Esophagus muscularis mucosa (tissue), 4 donors: ENCODE measurements around the gene SLC25A6. TPM values are rescaled to one million over a fixed set of nuclear protein-coding genes. Genes with fewer than 3 reads are reported as not detected.

ENCODE experiments used
- DNase-seq: peaks from one replicate; pipeline ENCODE4 v3.0.0-alpha.2; 2017; ENCODE audit errors: extremely low spot score
- H3K27ac ChIP-seq, 4 donors: fragments of 200-600 bp; sonication (generic); replicated peaks in 1 of 4; 1 replicate in 3 of 4; 2 replicates in 1 of 4; pipeline ENCODE4 v1.5.1; 2016 to 2019; ENCODE audit warnings: mild to moderate bottlenecking in 1 of 4
- H3K27me3 ChIP-seq, 4 donors: fragments of 200-600 bp; sonication (generic); one replicate each; pipeline versions ENCODE4 v1.5.1 to v1.6.0; 2016 to 2019
- H3K36me3 ChIP-seq, 4 donors: fragments of 200-600 bp; sonication (generic); one replicate each; pipeline ENCODE4 v1.5.1; 2016 to 2019
- H3K4me1 ChIP-seq, 4 donors: fragments of 200-600 bp; sonication (generic); one replicate each; pipeline ENCODE4 v1.5.1; 2016 to 2019
- H3K4me3 ChIP-seq, 4 donors: fragments of 200-600 bp; sonication (generic); 1 replicate in 2 of 4; 2 replicates in 2 of 4; pipeline ENCODE4 v1.5.1; 2016 to 2019; ENCODE audit warnings: mild to moderate bottlenecking in 4 of 4, moderate library complexity in 1 of 4
- H3K9me3 ChIP-seq, 4 donors: fragments of 200-600 bp; sonication (generic); 1 replicate in 3 of 4; 2 replicates in 1 of 4; pipeline ENCODE4 v1.5.1; 2016 to 2019
- CTCF ChIP-seq, 3 experiments: fragments of 200-600 bp in 2 of 3; fragments of 450-650 bp in 1 of 3; sonication (generic) in 2 of 3; IDR thresholded peaks; one replicate each; pipeline ENCODE4 v1.5.1; 2017 to 2019; ENCODE audit warnings: antibody characterized with exemption in 3 of 3, mild to moderate bottlenecking in 2 of 3, moderate library complexity in 1 of 3
- EP300 ChIP-seq: sonication (generic); formaldehyde crosslinking; IDR thresholded peaks from one replicate; pipeline ENCODE4 v1.6.1; 2017; ENCODE audit warnings: antibody characterized with exemption
- POLR2A ChIP-seq: fragments of 450-650 bp; IDR thresholded peaks from one replicate; pipeline ENCODE4 v1.6.1; 2017; ENCODE audit warnings: antibody characterized with exemption, moderate library complexity, mild to moderate bottlenecking, low read depth
- POLR2AphosphoS5 ChIP-seq, 2 donors: sonication (generic); formaldehyde crosslinking; IDR thresholded peaks; one replicate each; pipeline ENCODE4 v1.6.1; 2017; ENCODE audit warnings: antibody characterized with exemption in 2 of 2
- WGBS: methylation state at CpG from one replicate; pipeline ENCODE4 v1.1.5; 2018; 5-methylcytosine and 5-hydroxymethylcytosine counted together
- intact Hi-C: fragments of 100-400 bp; cut with DNase I; formaldehyde crosslinking; loops from one replicate; pipeline ENCODE4 v1.15.1; 2023
- total RNA-seq, 4 donors: library from RNA; depleted of rRNA; stranded (reverse); fragments of >200 nt; gene quantifications; one replicate each; pipeline versions ENCODE4 v1.1.0 to v1.2.1, GENCODE V29; 2016

The SLC25A6 gene
- total RNA-seq, 4 donors from 2014 or later = 266 to 339 (median 313) TPM

GRCh38 chrX:1424147-1424851 is 32.4 kb upstream of the SLC25A6 start:
- Histone ChIP-seq H3K27me3 (no peaks in the 10 kb centered on the region), H3K27ac (no peak overlapping the region), H3K9me3 (peaks cover 0 to 19% (median 4%) of the 10 kb centered on the region in 4 donors), H3K4me1 (no peaks in the 10 kb centered on the region), H3K36me3 (peaks cover 30 to 71% (median 53%) of the 10 kb centered on the region in 4 donors), H3K4me3 (no peak overlapping the region)
- no peak for DNase-seq
- WGBS = 73% methylated on average over 9 of the region's 9 CpGs
- TF ChIP-seq CTCF (IDR thresholded peaks at IDR 0.05) (no peak), POLR2A (no peak), POLR2AphosphoS5 (IDR thresholded peaks at IDR 0.05) (no peak), EP300 (no peak)
- intact Hi-C loops = no loop called here

DNA sequence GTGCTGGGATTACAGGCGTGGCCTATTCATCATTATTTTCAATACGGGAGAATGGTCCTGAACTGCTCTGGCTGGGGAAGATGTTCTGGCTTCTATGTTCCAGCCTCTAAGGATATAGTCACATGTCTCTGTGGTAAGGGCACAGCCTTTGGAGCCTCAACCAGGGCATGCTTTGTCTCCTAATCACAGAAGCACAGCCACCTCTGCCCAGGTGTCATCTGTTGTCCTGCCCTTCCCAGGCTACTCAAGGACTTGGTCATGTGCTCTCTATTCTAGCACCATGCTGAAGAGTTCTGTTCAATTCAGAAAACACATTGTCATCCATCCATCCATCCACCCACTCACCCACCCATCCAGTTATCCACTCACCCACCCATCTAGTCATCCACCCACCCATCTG is 31.3 kb upstream of the SLC25A6 start:
- TF ChIP-seq EP300 (no peak), POLR2AphosphoS5 (IDR thresholded peaks at IDR 0.05) (no peak), CTCF (IDR thresholded peaks at IDR 0.05) (no peak), POLR2A (no peak)
- no peak for DNase-seq
- Histone ChIP-seq H3K27ac (no peak overlapping the region), H3K9me3 (peaks cover 0 to 26% (median 9%) of the 10 kb centered on the region in 4 donors), H3K4me3 (no peak overlapping the region), H3K27me3 (no peaks in the 10 kb centered on the region), H3K4me1 (no peaks in the 10 kb centered on the region), H3K36me3 (peaks cover 35 to 82% (median 63%) of the 10 kb centered on the region in 4 donors)
- 50% methylated on average over 2 of the region's 2 CpGs for WGBS
- intact Hi-C loops = no loop called here

GRCh38 chrX:1422135-1422465 is 30.2 kb upstream of the SLC25A6 start:
- Histone ChIP-seq H3K4me1 (no peaks in the 10 kb centered on the region), H3K27ac (no peak overlapping the region), H3K9me3 (peaks cover 0 to 28% (median 11%) of the 10 kb centered on the region in 4 donors), H3K4me3 (no peak overlapping the region), H3K27me3 (no peaks in the 10 kb centered on the region), H3K36me3 (peaks cover 33 to 81% (median 62%) of the 10 kb centered on the region in 4 donors)
- intact Hi-C loops = no loop called here
- TF ChIP-seq CTCF (IDR thresholded peaks at IDR 0.05) (no peak), POLR2AphosphoS5 (IDR thresholded peaks at IDR 0.05) (no peak), POLR2A (no peak), EP300 (no peak)
- WGBS = 93% methylated on average over 4 of the region's 4 CpGs
- no peak for DNase-seq

DNA sequence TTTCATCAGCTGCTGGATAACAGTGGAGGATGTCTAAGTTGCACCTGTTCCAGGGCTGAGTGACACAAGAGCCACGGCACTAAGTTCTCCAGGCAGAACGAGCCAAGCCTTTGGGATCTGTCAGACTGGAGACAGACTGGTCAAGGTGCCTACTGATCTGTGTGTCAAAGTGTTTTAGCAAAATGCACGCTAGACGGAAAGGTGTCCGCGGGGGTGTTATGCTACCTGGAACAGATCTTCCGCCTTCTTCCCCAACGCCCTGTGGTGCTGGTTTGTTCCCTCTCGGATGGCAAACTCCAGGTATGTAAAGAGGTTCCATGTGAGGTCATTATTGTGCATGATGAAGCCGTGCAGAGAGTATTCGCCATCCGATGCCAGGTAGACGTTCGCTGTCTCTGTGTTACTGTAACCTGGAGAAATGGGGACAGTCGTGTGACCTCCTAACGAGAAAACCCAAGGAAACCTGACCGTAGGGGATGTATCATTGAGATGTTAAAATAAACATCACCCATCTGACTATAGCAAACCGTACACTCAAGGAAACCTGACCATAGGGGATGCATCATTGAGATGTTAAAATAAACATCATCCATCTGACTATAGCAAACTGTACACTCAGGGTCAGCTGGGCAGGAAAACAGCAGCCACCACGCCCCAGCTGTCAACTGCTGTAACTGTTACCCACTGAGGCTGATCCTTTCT is 29.7 kb upstream of the SLC25A6 start:
- intact Hi-C loops = no loop called here
- Histone ChIP-seq H3K9me3 (peaks cover 0 to 28% (median 11%) of the 10 kb centered on the region in 4 donors), H3K27ac (no peak overlapping the region), H3K4me1 (no peaks in the 10 kb centered on the region), H3K4me3 (no peak overlapping the region), H3K36me3 (peaks cover 33 to 78% (median 65%) of the 10 kb centered on the region in 4 donors), H3K27me3 (no peaks in the 10 kb centered on the region)
- DNase-seq = no peak
- TF ChIP-seq CTCF (IDR thresholded peaks at IDR 0.05) = no peak
- TF ChIP-seq POLR2AphosphoS5 (IDR thresholded peaks at IDR 0.05) = no peak
- no peak for TF ChIP-seq POLR2A
- no peak for TF ChIP-seq EP300
- 96% methylated on average over 14 of the region's 19 CpGs for WGBS
